Ishikawa (cell line): ENCODE measurements around the gene AMFR.

Experiments used
- CEBPB ChIP-seq: IDR thresholded peaks from 2 replicates; pipeline ENCODE4 v1.6.1; 2012
- CREB1 ChIP-seq: IDR thresholded peaks from 2 replicates; pipeline ENCODE4 v1.6.1; 2012; ENCODE audit warnings: low read depth
- EGR1 ChIP-seq: IDR thresholded peaks from 2 replicates; pipeline ENCODE4 v1.6.1; 2012
- EP300 ChIP-seq: IDR thresholded peaks from 2 replicates; pipeline ENCODE4 v1.6.1; 2012; ENCODE audit warnings: borderline replicate concordance
- FOXM1 ChIP-seq: IDR thresholded peaks from 2 replicates; pipeline ENCODE4 v1.6.1; 2012; ENCODE audit warnings: low read depth, borderline replicate concordance
- MAX ChIP-seq: IDR thresholded peaks from 2 replicates; pipeline ENCODE4 v1.6.1; 2012
- NFIC ChIP-seq: IDR thresholded peaks from 2 replicates; pipeline ENCODE4 v1.6.1; 2012
- RAD21 ChIP-seq: IDR thresholded peaks from 2 replicates; pipeline ENCODE4 v1.6.1; 2012; ENCODE audit warnings: low read depth
- TAF1 ChIP-seq: IDR thresholded peaks from 2 replicates; pipeline ENCODE4 v1.6.1; 2012; ENCODE audit warnings: low read depth, mild to moderate bottlenecking
- TCF12 ChIP-seq: IDR thresholded peaks from 2 replicates; pipeline ENCODE4 v1.6.1; 2012; ENCODE audit warnings: low read depth
- TEAD4 ChIP-seq: IDR thresholded peaks from 2 replicates; pipeline ENCODE4 v1.6.1; 2012
- USF1 ChIP-seq: IDR thresholded peaks from 2 replicates; pipeline ENCODE4 v1.6.1; 2012
- YY1 ChIP-seq: IDR thresholded peaks from 2 replicates; pipeline ENCODE4 v1.6.1; 2012; ENCODE audit warnings: low read depth
- ZBTB7A ChIP-seq: IDR thresholded peaks from 2 replicates; pipeline ENCODE4 v1.6.1; 2012; ENCODE audit warnings: low read depth
- TF ChIP-seq, protein P1 (sequence below): IDR thresholded peaks from 2 replicates; pipeline ENCODE4 v1.6.1; 2012; ENCODE audit warnings: low read depth, mild to moderate bottlenecking

AMFR gene

DNA sequence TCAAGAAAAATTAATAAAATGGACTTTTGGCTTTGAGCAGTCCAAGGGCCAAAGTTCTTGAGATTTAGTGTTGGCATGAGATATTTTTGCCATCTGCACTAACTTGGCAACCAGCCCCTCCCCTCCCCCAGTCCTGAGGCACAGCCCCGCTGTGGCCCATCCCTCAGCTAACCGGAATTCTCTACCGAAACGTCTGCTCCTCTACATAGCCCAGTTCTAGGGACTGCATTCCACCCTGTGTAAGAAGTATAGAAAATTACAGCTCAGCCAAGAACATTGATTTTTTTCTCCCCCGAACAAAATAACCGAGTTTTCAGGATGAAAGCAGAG is 97.5 kb downstream of the AMFR start:
- TF ChIP-seq EGR1 (no peak), TCF12 (no peak)

DNA sequence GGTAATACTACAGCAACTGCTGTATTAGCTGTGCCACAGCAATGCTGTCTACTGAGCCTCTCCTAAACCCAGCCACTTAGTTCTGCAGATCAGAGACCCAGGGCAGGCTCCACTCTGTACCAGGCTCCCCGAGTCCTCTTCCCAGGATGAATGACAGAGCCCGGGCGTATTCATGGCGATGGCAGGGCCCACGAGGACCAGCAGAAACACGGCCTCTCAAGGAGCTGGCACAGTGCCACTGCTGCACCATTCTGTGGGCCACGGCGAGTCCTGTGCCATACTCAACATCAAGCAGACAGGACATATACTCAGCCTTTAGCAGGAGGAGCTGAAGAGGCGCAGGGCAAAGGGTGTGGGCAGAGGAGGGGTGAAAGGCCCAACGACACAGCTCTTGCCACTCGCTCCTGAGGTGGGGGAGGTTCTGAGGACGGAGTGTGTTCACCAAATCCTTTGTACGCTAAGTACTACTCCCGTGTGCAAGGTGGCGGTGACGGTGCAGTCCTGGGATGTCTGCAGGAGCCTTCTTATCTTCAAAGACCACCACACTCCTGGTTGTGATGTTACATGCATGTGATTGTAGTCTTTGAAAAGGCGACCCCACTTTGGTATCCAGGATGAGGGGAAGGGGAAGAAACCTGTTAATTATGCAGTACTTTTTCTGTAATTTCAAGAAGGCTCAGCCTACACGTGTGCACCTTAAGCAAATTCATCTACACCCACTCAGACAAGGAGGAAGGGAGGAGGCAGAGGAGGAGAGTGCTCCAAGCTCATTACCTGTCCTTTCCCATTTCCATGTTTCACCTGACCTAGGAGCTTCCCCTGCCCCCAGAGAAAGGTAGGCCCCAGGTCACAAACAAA is 98.0 kb downstream of the AMFR start:
- no peak for TF ChIP-seq MAX

DNA sequence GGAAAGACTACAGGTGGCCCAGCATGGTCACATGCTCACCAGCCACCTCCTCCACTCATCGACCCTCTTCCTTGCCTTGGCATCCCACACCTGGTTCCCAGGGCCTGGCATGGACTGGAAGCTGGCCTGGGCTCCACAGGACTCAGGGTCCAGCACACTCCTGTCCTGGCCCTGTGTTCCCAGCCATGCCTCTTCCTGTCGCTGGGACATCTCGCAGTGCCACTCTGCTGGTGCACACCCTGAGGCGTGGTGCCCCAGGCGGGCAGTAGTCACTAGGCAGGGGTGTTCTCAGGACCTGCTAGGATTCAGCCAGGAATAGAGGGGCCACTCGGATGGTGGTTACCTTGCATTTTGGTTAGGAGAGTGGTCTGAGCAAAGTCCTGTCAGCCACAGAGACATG is 99.4 kb downstream of the AMFR start:
- TF ChIP-seq CREB1 (no peak), TAF1 (no peak), MAX (no peak), USF1 (0 out of 2 replicates have a peak, but pooled peaks have one; percentile 3), EGR1 (no peak)

- TF ChIP-seq ZBTB7A = peak; percentile 80; the same call in 1 of the 2 replicates
- no peak for TF ChIP-seq YY1
- TF ChIP-seq FOXM1 = peak; percentile 63; the same call in 1 of the 2 replicates
- TF ChIP-seq EP300 = peak; percentile 91
- TF ChIP-seq TEAD4 = peak; percentile 87
- peak; percentile 95 for TF ChIP-seq TCF12
- no peak; the same call in 1 of the 2 replicates for TF ChIP-seq TAF1
- TF ChIP-seq, protein P1, sequence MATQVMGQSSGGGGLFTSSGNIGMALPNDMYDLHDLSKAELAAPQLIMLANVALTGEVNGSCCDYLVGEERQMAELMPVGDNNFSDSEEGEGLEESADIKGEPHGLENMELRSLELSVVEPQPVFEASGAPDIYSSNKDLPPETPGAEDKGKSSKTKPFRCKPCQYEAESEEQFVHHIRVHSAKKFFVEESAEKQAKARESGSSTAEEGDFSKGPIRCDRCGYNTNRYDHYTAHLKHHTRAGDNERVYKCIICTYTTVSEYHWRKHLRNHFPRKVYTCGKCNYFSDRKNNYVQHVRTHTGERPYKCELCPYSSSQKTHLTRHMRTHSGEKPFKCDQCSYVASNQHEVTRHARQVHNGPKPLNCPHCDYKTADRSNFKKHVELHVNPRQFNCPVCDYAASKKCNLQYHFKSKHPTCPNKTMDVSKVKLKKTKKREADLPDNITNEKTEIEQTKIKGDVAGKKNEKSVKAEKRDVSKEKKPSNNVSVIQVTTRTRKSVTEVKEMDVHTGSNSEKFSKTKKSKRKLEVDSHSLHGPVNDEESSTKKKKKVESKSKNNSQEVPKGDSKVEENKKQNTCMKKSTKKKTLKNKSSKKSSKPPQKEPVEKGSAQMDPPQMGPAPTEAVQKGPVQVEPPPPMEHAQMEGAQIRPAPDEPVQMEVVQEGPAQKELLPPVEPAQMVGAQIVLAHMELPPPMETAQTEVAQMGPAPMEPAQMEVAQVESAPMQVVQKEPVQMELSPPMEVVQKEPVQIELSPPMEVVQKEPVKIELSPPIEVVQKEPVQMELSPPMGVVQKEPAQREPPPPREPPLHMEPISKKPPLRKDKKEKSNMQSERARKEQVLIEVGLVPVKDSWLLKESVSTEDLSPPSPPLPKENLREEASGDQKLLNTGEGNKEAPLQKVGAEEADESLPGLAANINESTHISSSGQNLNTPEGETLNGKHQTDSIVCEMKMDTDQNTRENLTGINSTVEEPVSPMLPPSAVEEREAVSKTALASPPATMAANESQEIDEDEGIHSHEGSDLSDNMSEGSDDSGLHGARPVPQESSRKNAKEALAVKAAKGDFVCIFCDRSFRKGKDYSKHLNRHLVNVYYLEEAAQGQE = no peak
- peak; percentile 77 for TF ChIP-seq NFIC
- peak; percentile 21; the same call in 1 of the 2 replicates for TF ChIP-seq RAD21
Measured at GRCh38 chr16:56324406-56324805, 100.9 kb downstream of the AMFR start.

GRCh38 chr16:56321571-56321970 is 103.8 kb downstream of the AMFR start:
- TF ChIP-seq EP300 (no peak), CEBPB (no peak), ZBTB7A (no peak), RAD21 (no peak), TEAD4 (no peak), EGR1 (no peak)
- TF ChIP-seq, protein P1 = no peak

- no peak for TF ChIP-seq MAX
- TF ChIP-seq ZBTB7A = no peak
- no peak for TF ChIP-seq EGR1
- TF ChIP-seq CREB1 = no peak
- TF ChIP-seq FOXM1 = no peak
- TF ChIP-seq EP300 = no peak
- no peak for TF ChIP-seq USF1
- no peak for TF ChIP-seq YY1
- TF ChIP-seq TCF12 = no peak
- TF ChIP-seq, protein P1 = no peak
- no peak for TF ChIP-seq TEAD4
- no peak for TF ChIP-seq RAD21
- TF ChIP-seq CEBPB = no peak
Measured at GRCh38 chr16:56320811-56321558, 104.4 kb downstream of the AMFR start.
